MM.1S (cell line): Measurements from ENCODE around the gene TSSC4.

ENCODE experiments used
- DNase-seq: peaks from one replicate; pipeline ENCODE4 v3.0.0-alpha.2; 2015
- H2AFZ ChIP-seq: fragments of 300-600 bp; sonication (generic); 2 replicates; pipeline ENCODE4 v1.6.0; 2016; ENCODE audit warnings: antibody characterized with exemption, low read length
- H3F3A ChIP-seq: fragments of 300-600 bp; sonication (generic); 2 replicates; pipeline ENCODE4 v1.6.1; 2016; ENCODE audit warnings: mild to moderate bottlenecking, antibody characterized with exemption, low read length, moderate library complexity, mixed read lengths; ENCODE audit not compliant: insufficient read depth
- H3K27ac ChIP-seq: fragments of 300-600 bp; sonication (generic); 2 replicates; pipeline ENCODE4 v1.5.1; 2016; ENCODE audit warnings: mild to moderate bottlenecking, low read length
- H3K27me3 ChIP-seq: fragments of 300-600 bp; sonication (generic); replicated peaks from 2 replicates; pipeline ENCODE4 v1.6.0; 2016; ENCODE audit warnings: low read length; ENCODE audit not compliant: insufficient read depth
- H3K36me3 ChIP-seq: fragments of 300-600 bp; sonication (generic); replicated peaks from 2 replicates; pipeline ENCODE4 v1.6.1; 2016; ENCODE audit warnings: mild to moderate bottlenecking, low read length, mixed read lengths; ENCODE audit not compliant: insufficient read depth
- H3K4me1 ChIP-seq: fragments of 300-600 bp; sonication (generic); 2 replicates; pipeline ENCODE4 v1.6.1; 2016; ENCODE audit warnings: low read length, mixed read lengths
- H3K4me2 ChIP-seq: fragments of 300-600 bp; sonication (generic); 2 replicates; pipeline ENCODE4 v1.6.0; 2016; ENCODE audit warnings: low read depth, low read length
- H3K4me3 ChIP-seq: fragments of 300-600 bp; sonication (generic); 2 replicates; pipeline ENCODE4 v1.5.1; 2016; ENCODE audit warnings: low read length, mixed read lengths
- H3K79me2 ChIP-seq: fragments of 300-600 bp; sonication (generic); 2 replicates; pipeline ENCODE4 v1.6.1; 2016; ENCODE audit warnings: mixed run types, low read length, mixed read lengths
- H3K9ac ChIP-seq: fragments of 300-600 bp; sonication (generic); 2 replicates; pipeline ENCODE4 v1.6.1; 2016; ENCODE audit warnings: low read length, mixed read lengths
- H3K9me2 ChIP-seq: fragments of 300-600 bp; sonication (generic); replicated peaks from 2 replicates; pipeline ENCODE4 v1.6.1; 2016; ENCODE audit warnings: mild to moderate bottlenecking, low read length, mixed read lengths; ENCODE audit not compliant: insufficient read depth
- H3K9me3 ChIP-seq: fragments of 300-600 bp; sonication (generic); replicated peaks from 2 replicates; pipeline ENCODE4 v1.6.1; 2016; ENCODE audit warnings: mild to moderate bottlenecking, low read length, mixed read lengths; ENCODE audit not compliant: insufficient read depth
- H4K20me1 ChIP-seq: fragments of 300-600 bp; sonication (generic); 2 replicates; pipeline ENCODE4 v1.6.1; 2016; ENCODE audit warnings: mild to moderate bottlenecking, low read length, moderate library complexity, mixed read lengths; ENCODE audit not compliant: insufficient read depth
- CTCF ChIP-seq: fragments of 300-600 bp; sonication (generic); IDR thresholded peaks from 2 replicates; pipeline ENCODE4 v1.5.1; 2016; ENCODE audit warnings: antibody characterized with exemption, low read length, mixed read lengths
- EZH2 ChIP-seq: fragments of 300-600 bp; sonication (generic); optimal IDR thresholded peaks from 2 replicates; pipeline ENCODE3; 2017; ENCODE audit warnings: low read depth, mild to moderate bottlenecking, antibody characterized with exemption, low read length, mixed read lengths
- EZH2phosphoT487 ChIP-seq: fragments of 300-600 bp; sonication (generic); IDR thresholded peaks from 2 replicates; pipeline ENCODE4 v1.6.1; 2018; ENCODE audit warnings: antibody characterized with exemption, low read length

TSSC4 gene

GRCh38 chr11:2434506-2435255 is 34.1 kb downstream of the TSSC4 start:
- no peaks in the 10 kb centered on the region for H3K9me2 ChIP-seq
- no peak overlapping the region for H3K4me3 ChIP-seq
- H3K79me2 ChIP-seq = no peaks in the 10 kb centered on the region
- H3K27me3 ChIP-seq = no peaks in the 10 kb centered on the region
- H4K20me1 ChIP-seq = no peaks in the 10 kb centered on the region
- H3K27ac ChIP-seq = no peak overlapping the region
- H2AFZ ChIP-seq = no peak overlapping the region
- DNase-seq = no peak
- H3K9me3 ChIP-seq = no peaks in the 10 kb centered on the region
- H3F3A ChIP-seq = no peaks in the 10 kb centered on the region
- no peaks in the 10 kb centered on the region for H3K4me1 ChIP-seq
- no peaks in the 10 kb centered on the region for H3K36me3 ChIP-seq
- H3K4me2 ChIP-seq = no peak overlapping the region
- H3K9ac ChIP-seq = no peak overlapping the region
- TF ChIP-seq EZH2phosphoT487 (no peak), CTCF (no peak), EZH2 (no peak)

DNA sequence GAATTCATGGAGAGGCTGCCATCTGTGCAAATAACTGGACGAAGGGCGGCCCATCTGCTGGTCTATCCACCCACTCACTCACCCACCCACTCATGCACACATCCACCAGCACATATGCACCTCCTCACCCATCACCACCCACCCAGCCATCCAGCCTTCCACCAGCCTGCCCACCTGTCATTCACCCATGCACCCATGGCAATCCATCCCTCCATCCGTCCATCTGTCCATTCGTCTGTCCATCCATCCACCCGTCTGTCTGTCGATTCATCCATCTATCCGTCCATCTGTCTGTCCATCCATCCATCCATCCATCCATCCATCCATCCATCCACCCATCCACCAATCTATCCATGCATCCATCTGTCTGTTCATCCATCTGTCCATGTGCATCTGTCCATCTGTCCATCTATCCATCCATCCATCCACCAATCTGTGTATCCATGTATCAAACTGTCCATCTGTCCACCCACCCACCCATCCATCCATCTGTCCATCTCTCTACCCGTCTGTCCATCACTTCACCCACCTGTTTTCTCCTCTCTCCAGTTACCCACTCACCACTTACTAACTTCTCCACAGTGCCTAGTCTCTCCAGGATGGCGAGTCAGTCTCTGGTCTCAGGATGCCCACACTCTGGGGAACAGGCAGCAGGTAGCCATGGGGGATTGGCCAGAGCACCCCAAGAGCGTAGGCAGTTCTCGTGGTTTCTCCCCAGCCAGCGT is 34.9 kb downstream of the TSSC4 start:
- Histone ChIP-seq H3K27ac (no peak overlapping the region), H4K20me1 (no peaks in the 10 kb centered on the region), H3K4me3 (no peak overlapping the region), H3K4me1 (no peaks in the 10 kb centered on the region), H3K27me3 (no peaks in the 10 kb centered on the region), H3K4me2 (no peak overlapping the region), H2AFZ (no peak overlapping the region), H3K9ac (no peak overlapping the region), H3K9me2 (no peaks in the 10 kb centered on the region), H3K79me2 (no peaks in the 10 kb centered on the region), H3F3A (no peaks in the 10 kb centered on the region), H3K9me3 (no peaks in the 10 kb centered on the region), H3K36me3 (no peaks in the 10 kb centered on the region)
- no peak for TF ChIP-seq EZH2
- TF ChIP-seq EZH2phosphoT487 = no peak
- no peak for TF ChIP-seq CTCF
- DNase-seq = no peak

GRCh38 chr11:2436013-2436520 is 35.5 kb downstream of the TSSC4 start:
- DNase-seq = no peak

More at GRCh38 chr11:2436013-2436520, 35.5 kb downstream of the TSSC4 start:
- Histone ChIP-seq H3K27ac (no peak overlapping the region), H3K4me2 (no peak overlapping the region), H3K9me3 (no peaks in the 10 kb centered on the region), H3K9ac (no peak overlapping the region), H3K4me1 (no peaks in the 10 kb centered on the region), H3K79me2 (no peaks in the 10 kb centered on the region), H3K4me3 (no peak overlapping the region), H4K20me1 (no peaks in the 10 kb centered on the region), H3K9me2 (no peaks in the 10 kb centered on the region), H3K36me3 (no peaks in the 10 kb centered on the region), H2AFZ (no peak overlapping the region), H3K27me3 (no peaks in the 10 kb centered on the region), H3F3A (no peaks in the 10 kb centered on the region)
- TF ChIP-seq EZH2phosphoT487 = no peak
- no peak for TF ChIP-seq CTCF
- TF ChIP-seq EZH2 = no peak
